GM21367 (cell line): Measurements from ENCODE around the gene ZSCAN20.

ENCODE experiments used
- ATAC-seq: cut with Tn5 transposase; IDR thresholded peaks from one replicate; pipeline ENCODE4 v1.9.1; 2021; ENCODE audit not compliant: unreplicated experiment

The ZSCAN20 gene

DNA sequence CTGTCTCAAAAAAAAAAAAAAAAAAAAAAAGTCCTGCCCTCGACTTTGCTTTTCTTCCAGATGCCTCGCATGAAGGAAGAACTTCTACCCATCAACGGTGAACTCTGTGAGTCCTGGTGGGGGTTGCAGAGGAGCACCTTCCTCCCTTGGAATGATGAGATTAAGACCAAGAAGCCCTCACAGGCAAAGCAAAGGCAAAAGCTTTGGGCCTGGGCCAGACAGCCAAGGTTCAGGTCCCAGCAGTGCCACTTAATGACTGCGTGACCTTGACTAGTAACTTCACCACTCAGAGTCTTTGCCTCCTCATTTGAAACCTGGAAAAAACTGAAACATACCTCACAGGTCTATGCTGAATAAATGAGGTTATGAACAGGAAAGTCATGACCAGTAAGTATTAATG, 55.5 kb downstream of the ZSCAN20 start:
- ATAC-seq = no peak

DNA sequence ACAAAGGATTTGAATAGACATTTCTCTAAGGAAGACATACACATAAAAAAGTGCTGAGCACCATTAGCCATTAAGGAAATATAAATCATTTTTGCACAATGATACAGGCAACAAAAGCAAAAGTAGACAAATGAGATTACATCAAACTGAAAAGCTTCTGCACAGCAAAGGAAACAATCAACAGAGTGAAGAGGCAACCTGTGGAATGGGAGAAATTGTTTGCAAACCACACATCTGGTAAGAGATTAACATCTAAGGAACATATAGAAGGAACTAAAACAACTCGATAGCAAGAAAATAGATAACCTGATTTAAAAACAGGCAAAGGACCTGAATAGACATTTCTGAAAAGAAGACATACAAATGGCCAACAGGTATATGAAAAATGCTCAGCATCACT, 57.5 kb downstream of the ZSCAN20 start:
- ATAC-seq = no peak

DNA sequence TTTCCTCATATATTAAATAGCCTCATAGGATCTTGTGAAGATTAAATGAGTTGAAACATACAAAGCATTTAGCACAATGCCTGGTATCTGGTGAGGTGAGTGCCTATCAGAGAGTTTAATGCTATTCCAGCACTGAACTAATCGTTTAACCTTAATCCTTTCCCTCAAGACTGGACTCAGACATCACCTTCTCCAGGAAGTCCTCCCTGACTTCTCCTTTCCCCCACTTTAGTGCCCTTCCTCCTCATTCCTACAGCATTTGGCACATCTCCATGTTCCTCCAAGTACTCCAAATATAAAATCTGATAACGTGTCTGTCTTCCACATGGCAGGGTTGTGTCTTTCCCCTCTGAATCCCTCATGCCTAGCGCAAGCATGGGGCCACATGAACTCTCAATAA, 59.8 kb downstream of the ZSCAN20 start:
- no peak for ATAC-seq

DNA sequence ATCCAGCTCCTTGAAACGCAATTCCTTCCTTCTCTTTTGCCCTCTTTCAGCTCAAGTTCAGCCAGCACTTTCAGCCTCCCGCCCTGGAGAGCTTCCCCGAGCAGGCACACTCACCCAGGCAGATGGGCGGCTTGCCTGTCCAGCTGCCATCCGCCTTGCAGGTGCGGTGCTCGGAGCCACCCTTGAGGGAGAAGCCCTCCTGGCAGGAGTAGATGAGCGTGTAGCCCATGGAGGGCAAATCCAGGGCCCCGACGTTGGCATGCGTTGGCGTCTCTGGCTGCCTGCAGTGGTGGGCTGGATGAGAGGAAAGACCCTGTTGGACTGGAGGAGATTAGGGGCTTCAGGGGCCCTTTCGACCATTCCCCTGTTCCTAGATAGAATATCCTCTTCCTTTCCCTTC, 60.5 kb downstream of the ZSCAN20 start:
- no peak for ATAC-seq

DNA sequence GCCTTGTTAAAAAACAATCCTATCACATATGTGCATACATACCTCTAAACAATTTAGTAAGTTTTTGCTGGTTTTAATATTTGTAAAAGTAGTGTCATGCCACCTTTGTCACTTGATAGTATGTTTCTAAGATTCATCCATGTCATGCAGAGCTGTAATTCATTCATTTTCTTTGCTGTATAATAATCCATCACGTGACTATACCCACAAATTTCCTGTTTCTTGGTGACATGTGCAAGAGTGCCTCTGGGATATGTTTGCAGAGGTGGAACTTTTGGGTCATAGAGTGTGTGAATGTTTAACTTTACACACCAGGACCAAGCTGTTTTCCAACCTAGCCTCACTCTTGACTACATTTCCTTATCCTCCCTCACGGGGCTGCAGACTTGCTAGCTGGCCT, 62.9 kb downstream of the ZSCAN20 start:
- no peak for ATAC-seq

DNA sequence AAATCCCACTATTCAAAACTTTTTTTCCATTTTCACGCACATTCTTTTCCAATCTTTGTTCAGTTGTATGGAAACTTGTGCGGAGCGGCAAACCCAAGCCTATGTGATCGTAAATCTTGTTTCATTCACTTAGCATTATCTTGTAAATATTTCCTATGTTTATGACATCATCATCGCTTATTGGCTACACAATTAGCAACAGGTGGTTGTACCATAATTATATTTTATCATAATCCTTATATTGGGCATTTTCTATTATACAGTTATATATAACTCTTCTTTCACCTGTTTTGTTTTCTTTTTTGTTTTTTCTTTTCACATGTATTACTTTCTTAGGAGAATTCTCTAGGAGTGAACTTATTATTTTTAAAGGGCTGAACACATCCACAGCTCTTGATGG, 65.4 kb downstream of the ZSCAN20 start:
- ATAC-seq = no peak

DNA sequence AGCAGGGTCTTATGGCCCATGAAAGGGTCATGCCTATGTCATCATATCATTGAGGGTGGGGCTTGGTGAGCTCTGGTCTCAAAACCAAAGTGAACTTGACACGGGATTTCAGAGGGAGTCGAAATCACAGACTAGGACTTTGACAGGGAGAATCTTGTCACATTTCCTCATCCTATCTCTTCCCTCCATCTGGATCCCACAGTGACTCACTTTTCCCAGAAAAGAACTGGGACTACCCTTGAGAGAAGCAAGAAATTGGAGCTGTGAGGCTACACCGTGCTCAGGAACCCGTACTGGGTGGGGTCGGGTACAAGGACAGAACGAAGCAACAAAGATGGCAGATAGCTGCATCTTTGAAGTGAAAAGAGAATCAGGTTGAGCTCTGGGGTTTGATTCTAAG, 69.5 kb downstream of the ZSCAN20 start:
- ATAC-seq = no peak
